Caco-2 (cell line): ENCODE data around the gene AZU1. TPM values are rescaled to one million over a fixed set of nuclear protein-coding genes. Genes with fewer than 3 reads are reported as not detected.
"Not testable (repeated sequence)": the region's sequence is repeated elsewhere in the genome, so short reads cannot be mapped to it uniquely, and the experiment has no call there.

ENCODE experiments used
- BruUV-seq: library from RNA; stranded (reverse); fragments of 400-500 nt; replicated peaks from 2 replicates; lab custom pipeline; 2021; lab: Mats Ljungman, UMichigan
- CTCF ChIA-PET: fragments of 300-600 bp; sonication (Branson Sonifier 250); formaldehyde crosslinking; loops from one replicate; lab custom pipeline; 2022; ENCODE audit warnings: antibody characterized with exemption; lab: Charles Lee
- POLR2A ChIA-PET: fragments of 300-600 bp; sonication (Branson Sonifier 250); formaldehyde crosslinking; loops from one replicate; lab custom pipeline; 2022; ENCODE audit warnings: antibody characterized with exemption; lab: Charles Lee
- DNase-seq, 2 experiments: peaks; one replicate each; pipeline versions ENCODE4 v3.0.0 to v3.0.0-alpha.2; 2020 to 2022
- H3K27me3 ChIP-seq: replicated peaks from 2 replicates; pipeline ENCODE4 v1.6.0; 2011; ENCODE audit warnings: low read length; ENCODE audit not compliant: control insufficient read depth, insufficient read depth
- H3K36me3 ChIP-seq: 2 replicates; pipeline ENCODE4 v1.5.1; 2011; ENCODE audit warnings: low read length; ENCODE audit not compliant: control insufficient read depth, insufficient read depth
- H3K4me1 ChIP-seq: fragments of 250-450 bp; sonication (Bioruptor Pico); 2 replicates; pipeline ENCODE4 v1.5.1; 2020; ENCODE audit warnings: mild to moderate bottlenecking
- H3K4me3 ChIP-seq: 2 replicates; pipeline ENCODE4 v1.5.1; 2011; ENCODE audit warnings: low read depth, mild to moderate bottlenecking, control low read depth, low read length
- H3K9me3 ChIP-seq: fragments of 250-450 bp; sonication (Bioruptor Pico); 2 replicates; pipeline ENCODE4 v1.5.1; 2020; ENCODE audit warnings: mild to moderate bottlenecking, moderate library complexity
- H3K27ac Mint-ChIP-seq: one replicate; pipeline ENCODE4 v1.8.0; 2022; ENCODE audit warnings: mixed read lengths; ENCODE audit not compliant: unreplicated experiment
- H3K27me3 Mint-ChIP-seq: one replicate; pipeline ENCODE4 v1.8.0; 2022; ENCODE audit warnings: mixed read lengths; ENCODE audit not compliant: insufficient read depth, unreplicated experiment
- H3K36me3 Mint-ChIP-seq: one replicate; pipeline ENCODE4 v1.8.0; 2022; ENCODE audit warnings: mild to moderate bottlenecking, mixed read lengths; ENCODE audit not compliant: insufficient read depth, unreplicated experiment
- H3K4me1 Mint-ChIP-seq: one replicate; pipeline ENCODE4 v1.8.0; 2022; ENCODE audit warnings: low read depth, mixed read lengths; ENCODE audit not compliant: unreplicated experiment
- H3K4me3 Mint-ChIP-seq: one replicate; pipeline ENCODE4 v1.8.0; 2022; ENCODE audit warnings: mild to moderate bottlenecking, moderate library complexity, mixed read lengths; ENCODE audit not compliant: unreplicated experiment
- H3K9me3 Mint-ChIP-seq: one replicate; pipeline ENCODE4 v1.8.0; 2022; ENCODE audit warnings: mixed read lengths; ENCODE audit not compliant: unreplicated experiment
- intact Hi-C: fragments of 100-400 bp; cut with micrococcal nuclease; formaldehyde crosslinking; loops from one replicate; pipeline ENCODE4 v1.10.0; 2022; ENCODE audit not compliant: unreplicated experiment
- total RNA-seq: library from RNA; stranded (reverse); gene quantifications from 2 replicates; pipeline ENCODE4 v1.2.3, GENCODE V29; 2022
- TF ChIP-seq, protein P1 (sequence below), 2 experiments: fragments of 200-600 bp in 1 of 2; IDR thresholded peaks; 1 replicate in 1 of 2; 2 replicates in 1 of 2; pipeline versions ENCODE4 v1.5.1 to v1.8.0; 2011 to 2022; ENCODE audit warnings: antibody characterized with exemption in 1 of 2, control low read depth in 1 of 2, inconsistent platforms in 1 of 2, low read depth in 1 of 2, low read length in 1 of 2, mild to moderate bottlenecking in 1 of 2, moderate library complexity in 1 of 2; ENCODE audit not compliant: insufficient read depth in 1 of 2, severe bottlenecking in 1 of 2, unreplicated experiment in 1 of 2

AZU1 gene
- total RNA-seq, 1 experiment from 2014 or later: not detected

DNA sequence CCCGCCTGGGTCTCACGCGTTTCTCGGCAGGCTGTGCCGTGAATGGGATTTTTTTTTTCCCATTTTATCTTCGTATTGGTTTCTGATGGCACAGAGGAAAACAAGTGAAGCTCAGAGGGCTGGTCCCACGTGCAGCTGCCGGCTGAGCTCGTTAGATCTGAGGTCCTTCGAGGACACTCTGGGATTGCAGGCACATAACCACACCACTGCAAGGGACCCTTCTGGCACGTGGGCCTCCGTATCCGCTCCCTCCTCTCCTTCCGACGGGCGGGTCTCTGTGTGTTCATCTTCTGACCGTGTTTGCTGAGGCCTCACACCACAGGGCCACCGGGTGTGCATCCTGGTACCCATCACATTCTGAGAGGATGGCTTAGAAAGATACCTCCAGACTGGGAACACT lies 48.5 kb downstream of the AZU1 start:
- Mint-ChIP-seq H3K4me1 (no peaks in the 10 kb centered on the region), H3K27me3 (no peaks in the 10 kb centered on the region), H3K9me3 (no peaks in the 10 kb centered on the region), H3K4me3 (no peak overlapping the region), H3K27ac (no peak overlapping the region), H3K36me3 (peaks cover 53% of the 10 kb centered on the region)
- intact Hi-C loops: no loop called here
- ChIA-PET POLR2A (no interaction called here), CTCF (no interaction called here)
- TF ChIP-seq, protein P1, sequence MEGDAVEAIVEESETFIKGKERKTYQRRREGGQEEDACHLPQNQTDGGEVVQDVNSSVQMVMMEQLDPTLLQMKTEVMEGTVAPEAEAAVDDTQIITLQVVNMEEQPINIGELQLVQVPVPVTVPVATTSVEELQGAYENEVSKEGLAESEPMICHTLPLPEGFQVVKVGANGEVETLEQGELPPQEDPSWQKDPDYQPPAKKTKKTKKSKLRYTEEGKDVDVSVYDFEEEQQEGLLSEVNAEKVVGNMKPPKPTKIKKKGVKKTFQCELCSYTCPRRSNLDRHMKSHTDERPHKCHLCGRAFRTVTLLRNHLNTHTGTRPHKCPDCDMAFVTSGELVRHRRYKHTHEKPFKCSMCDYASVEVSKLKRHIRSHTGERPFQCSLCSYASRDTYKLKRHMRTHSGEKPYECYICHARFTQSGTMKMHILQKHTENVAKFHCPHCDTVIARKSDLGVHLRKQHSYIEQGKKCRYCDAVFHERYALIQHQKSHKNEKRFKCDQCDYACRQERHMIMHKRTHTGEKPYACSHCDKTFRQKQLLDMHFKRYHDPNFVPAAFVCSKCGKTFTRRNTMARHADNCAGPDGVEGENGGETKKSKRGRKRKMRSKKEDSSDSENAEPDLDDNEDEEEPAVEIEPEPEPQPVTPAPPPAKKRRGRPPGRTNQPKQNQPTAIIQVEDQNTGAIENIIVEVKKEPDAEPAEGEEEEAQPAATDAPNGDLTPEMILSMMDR (IDR thresholded peaks at IDR 0.05; ENCODE audit: insufficient read depth in 1 of 2, low read depth in 1 of 2, low read length in 1 of 2, severe bottlenecking in 1 of 2, unreplicated experiment in 1 of 2): no peak
- H3K4me3 ChIP-seq: no peak overlapping the region
- H3K9me3 ChIP-seq: no peaks in the 10 kb centered on the region
- H3K36me3 ChIP-seq: peaks cover 1% of the 10 kb centered on the region
- H3K27me3 ChIP-seq: no peaks in the 10 kb centered on the region
- BruUV-seq: no TSS peak
- DNase-seq: no peak
- no peaks in the 10 kb centered on the region for H3K4me1 ChIP-seq

DNA sequence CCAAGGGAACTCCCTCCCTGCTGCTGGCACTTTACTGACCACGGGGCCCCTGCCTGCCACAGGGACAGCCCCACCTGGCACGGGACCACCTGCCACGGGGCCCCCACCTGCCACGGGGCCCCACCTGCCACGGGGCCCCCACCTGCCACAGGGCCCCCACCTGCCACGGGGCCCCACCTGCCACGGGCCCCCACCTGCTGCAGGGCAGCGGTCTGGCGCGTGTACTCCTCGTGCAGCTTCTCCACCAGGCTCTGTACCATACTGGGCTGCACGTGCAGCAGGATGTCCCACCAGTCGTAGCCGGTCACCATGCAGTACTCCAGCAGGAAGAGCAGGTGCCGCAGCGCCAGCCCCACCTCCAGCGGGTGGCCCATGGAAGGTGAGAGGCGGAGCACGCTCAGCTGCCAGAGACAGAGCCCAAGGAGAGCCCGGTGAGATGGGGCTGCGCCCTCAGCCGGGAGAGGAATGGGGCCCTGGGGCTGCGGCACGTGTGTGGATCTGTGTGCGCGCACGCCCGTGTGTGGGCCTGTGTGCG lies 49.2 kb downstream of the AZU1 start:
- Histone ChIP-seq H3K36me3 (peaks cover 1% of the 10 kb centered on the region; the same call in 1 of the 2 replicates), H3K9me3 (no peaks in the 10 kb centered on the region), H3K4me3 (no peak overlapping the region), H3K27me3 (no peaks in the 10 kb centered on the region), H3K4me1 (no peaks in the 10 kb centered on the region)
- Mint-ChIP-seq H3K4me3 (no peak overlapping the region), H3K27me3 (no peaks in the 10 kb centered on the region), H3K4me1 (no peaks in the 10 kb centered on the region), H3K9me3 (no peaks in the 10 kb centered on the region), H3K36me3 (peaks cover 53% of the 10 kb centered on the region), H3K27ac (no peak overlapping the region)
- CTCF ChIA-PET: no interaction called here
- no peak for DNase-seq
- intact Hi-C loops: no loop called here
- BruUV-seq: no TSS peak
- TF ChIP-seq, protein P1 (IDR thresholded peaks at IDR 0.05; ENCODE audit: insufficient read depth in 1 of 2, low read depth in 1 of 2, low read length in 1 of 2, severe bottlenecking in 1 of 2, unreplicated experiment in 1 of 2): no peak
- POLR2A ChIA-PET: no interaction called here

DNA sequence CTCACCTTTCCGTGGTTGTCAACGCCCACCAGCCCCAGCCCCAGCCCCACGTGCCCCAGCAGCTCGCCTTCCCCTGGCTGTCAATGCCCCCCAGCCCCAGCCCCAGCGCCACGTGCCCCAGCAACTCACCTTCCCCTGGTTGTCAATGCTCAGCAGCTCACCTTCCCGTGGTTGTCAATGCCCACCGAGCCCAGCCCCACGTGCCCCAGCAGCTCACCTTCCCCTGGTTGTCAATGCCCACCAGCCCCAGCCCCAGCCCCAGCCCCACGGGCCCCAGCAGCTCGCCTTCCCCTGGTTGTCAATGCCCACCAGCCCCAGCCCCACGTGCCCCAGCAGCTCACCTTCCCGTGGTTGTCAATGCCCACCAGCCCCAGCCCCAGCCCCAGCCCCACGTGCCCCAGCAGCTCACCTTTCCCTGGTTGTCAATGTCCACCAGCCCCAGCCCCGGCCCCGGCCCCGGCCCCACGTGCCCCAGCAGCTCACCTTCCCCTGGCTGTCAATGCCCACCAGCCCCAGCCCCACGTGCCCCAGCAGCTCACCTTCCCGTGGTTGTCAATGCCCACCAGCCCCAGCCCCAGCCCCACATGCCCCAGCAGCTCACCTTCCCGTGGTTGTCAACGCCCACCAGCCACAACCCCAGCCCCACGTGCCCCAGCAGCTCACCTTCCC lies 50.5 kb downstream of the AZU1 start:
- intact Hi-C loops, H3K36me3 ChIP-seq, H3K9me3 ChIP-seq, H3K9me3 Mint-ChIP-seq, POLR2A ChIA-PET, BruUV-seq, H3K4me1 Mint-ChIP-seq, H3K27me3 ChIP-seq, H3K4me3 Mint-ChIP-seq, H3K4me3 ChIP-seq, DNase-seq, H3K4me1 ChIP-seq, CTCF ChIA-PET, H3K27me3 Mint-ChIP-seq, H3K27ac Mint-ChIP-seq: not testable (repeated sequence)
- peaks cover 48% of the 10 kb centered on the region for H3K36me3 Mint-ChIP-seq

DNA sequence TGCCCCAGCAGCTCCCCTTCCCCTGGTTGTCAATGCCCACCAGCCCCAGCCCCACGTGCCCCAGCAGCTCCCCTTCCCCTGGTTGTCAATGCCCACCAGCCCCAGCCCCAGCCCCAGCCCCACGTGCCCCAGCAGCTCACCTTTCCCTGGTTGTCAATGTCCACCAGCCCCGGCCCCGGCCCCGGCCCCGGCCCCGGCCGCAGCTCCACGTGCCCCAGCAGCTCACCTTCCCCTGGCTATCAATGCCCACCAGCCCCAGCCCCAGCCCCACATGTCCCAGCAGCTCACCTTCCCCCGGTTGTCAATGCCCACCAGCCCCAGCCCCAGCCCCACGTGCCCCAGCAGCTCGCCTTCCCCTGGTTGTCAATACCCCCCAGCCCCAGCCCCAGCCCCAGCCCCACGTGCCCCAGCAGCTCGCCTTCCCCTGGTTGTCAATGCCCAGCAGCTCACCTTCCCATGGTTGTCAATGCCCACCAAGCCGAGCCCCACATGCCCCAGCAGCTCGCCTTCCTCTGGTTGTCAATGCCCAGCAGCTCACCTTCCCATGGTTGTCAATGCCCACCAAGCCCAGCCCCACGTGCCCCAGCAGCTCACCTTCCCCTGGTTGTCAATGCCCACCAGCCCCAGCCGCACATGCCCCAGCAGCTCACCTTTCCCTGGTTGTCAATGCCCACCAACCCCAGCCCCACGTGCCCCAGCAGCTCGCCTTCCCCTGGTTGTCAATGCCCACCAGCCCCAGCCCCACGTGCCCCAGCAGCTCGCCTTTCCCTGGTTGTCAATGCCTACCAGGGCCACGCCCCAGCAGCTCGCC lies 51.3 kb downstream of the AZU1 start:
- H3K9me3 Mint-ChIP-seq, H3K4me1 ChIP-seq, BruUV-seq, H3K9me3 ChIP-seq, DNase-seq, H3K27me3 ChIP-seq, POLR2A ChIA-PET, H3K4me1 Mint-ChIP-seq, H3K27me3 Mint-ChIP-seq, intact Hi-C loops, H3K36me3 ChIP-seq, H3K4me3 ChIP-seq, H3K4me3 Mint-ChIP-seq: not testable (repeated sequence)
- Mint-ChIP-seq H3K36me3 (peaks cover 49% of the 10 kb centered on the region), H3K27ac (peak overlapping the region; percentile 39)
- CTCF ChIA-PET: interaction anchor here (0.7 to 1.0 kb wide), 2 partner anchors 103 to 106 kb away, joined by 3 to 4 read pairs; no protein-coding TSS in a partner anchor
